ENCODE data around the gene UBE2O.

UBE2O gene

DNA sequence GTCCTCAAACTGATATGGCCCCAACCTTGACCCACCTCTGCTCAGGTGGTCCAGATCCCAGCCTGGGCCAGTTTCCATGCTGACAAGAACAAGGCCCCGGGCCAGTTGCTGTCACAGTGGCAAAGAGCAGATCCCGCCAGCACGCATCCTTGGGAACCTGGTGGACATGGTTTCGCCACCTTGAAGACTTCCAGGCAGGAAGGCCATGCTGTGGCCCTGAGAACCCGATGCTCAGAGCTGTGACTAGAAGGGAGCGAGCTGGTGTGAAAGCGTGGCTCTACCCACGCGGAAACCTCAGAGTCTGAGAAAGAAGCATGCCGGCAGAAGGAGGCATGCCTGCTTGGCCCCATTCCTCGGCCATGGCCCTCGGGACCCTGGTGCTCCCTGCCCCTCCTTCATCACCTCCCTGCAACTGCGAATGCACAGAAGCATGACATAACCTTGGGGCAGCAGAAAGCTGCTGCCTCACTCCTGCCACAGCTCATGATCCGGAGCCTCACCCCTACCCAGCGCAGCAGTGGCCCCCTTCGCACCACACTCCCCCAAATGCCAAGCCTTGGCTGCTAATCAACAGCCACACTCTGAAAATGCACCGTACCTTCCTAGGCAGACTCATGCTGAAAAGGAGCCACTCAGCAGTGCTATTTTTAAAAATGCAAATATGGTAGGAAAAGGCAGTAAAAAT lies 33.2 kb downstream of the UBE2O start:
- no peak for DNase-seq (ENCODE audit: extremely low read depth in 1 of 2, low read depth in 1 of 2)

- DNase-seq (ENCODE audit: extremely low read depth in 1 of 2, low read depth in 1 of 2) = no peak
These were observed 35.3 kb downstream of the UBE2O start for GRCh38 chr17:76417499-76418143.

DNA sequence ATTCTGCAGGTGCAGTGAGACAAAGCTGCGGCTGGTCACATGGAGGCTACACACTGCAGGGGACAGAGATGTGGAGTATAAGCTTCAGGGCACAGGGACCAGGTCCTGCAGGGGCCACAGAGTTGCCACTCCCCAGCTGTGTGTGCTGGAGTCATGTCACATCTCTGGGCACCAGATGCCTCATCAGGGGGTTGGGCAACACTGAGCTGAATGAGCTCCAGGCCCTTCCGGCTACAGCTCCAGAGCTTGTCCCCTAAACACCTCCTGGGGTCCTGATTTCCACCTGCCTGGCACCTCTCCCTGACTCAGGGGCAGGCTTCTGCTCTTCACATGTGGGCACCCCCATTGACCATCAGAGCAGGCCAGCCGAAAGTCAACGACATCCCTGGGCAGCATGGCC lies 36.1 kb downstream of the UBE2O start:
- DNase-seq (ENCODE audit: extremely low read depth in 1 of 2, low read depth in 1 of 2) = no peak

- no peak for DNase-seq (ENCODE audit: extremely low read depth in 1 of 2, low read depth in 1 of 2)
These were observed 36.5 kb downstream of the UBE2O start for GRCh38 chr17:76416457-76416856.

GRCh38 chr17:76415786-76416185 lies 37.2 kb downstream of the UBE2O start:
- DNase-seq (ENCODE audit: extremely low read depth in 1 of 2, low read depth in 1 of 2) = no peak

DNA sequence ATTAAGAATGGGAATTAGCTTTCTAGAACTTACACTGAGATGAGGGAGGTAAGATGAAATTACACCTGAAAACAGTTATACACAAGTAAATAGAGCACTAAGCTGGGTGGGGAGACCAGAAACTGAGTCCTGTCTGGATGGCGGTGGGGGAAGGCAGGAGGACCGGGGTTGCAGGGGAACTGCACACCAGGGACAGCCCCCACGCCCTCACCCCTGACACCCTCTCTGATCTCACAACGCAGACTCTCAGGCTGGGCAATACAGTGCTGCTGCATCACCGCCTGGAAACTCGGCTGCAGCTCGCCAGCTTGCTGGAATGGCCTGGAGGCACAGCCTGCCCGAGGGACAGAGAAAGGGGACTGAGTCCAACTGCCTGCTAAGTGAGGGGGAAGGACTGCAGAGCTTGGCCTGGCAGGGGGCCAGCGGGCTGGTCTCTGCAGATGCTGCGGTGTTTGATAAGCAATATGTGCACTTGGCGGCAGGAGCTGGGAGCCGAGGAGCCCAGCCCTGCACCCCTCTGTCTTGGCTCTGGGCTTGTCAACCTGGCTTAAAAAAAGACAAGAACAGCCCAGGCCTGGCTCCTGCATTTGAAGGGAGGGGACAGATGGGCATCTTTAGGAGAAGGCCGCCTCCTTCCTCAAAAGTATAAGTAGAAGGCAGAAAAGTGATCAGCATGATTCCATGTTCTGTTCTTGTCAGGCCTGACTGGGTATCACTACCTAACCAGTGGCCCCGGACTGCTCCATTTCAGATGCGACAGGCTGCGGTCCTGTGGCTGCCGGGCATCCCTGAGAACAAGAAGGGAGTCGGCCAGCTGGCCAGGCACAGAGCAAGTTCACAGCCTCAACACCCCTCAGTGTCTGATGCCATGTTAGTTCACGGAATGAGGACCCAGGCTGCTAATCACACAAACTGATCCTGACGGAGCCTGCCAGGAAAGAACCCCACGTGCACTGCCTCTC lies 38.3 kb downstream of the UBE2O start:
- DNase-seq (ENCODE audit: extremely low read depth in 1 of 2, low read depth in 1 of 2) = no peak

DNA sequence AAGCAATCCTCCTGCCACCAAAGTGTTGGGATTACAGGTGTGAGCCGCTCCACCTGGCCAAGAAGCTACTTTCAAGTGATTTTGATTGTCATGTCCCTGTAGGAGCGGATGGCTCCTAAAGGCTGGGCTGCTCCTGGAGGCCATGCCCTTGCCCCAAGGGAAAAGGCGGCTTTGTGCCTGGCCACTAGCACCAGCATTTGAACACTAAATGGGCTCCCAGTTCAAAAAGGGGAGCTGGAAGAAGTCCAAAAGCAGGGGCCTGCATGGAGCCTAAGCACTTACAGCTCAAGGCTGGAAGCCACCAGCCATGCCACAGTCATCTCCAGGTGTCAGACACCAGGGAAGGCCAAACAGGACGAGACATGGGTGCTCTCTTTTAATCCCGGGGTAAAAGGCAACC lies 41.7 kb downstream of the UBE2O start:
- DNase-seq (ENCODE audit: extremely low read depth in 1 of 2, low read depth in 1 of 2) = no peak

GRCh38 chr17:76410328-76410965 lies 42.5 kb downstream of the UBE2O start:
- no peak for DNase-seq (ENCODE audit: extremely low read depth in 1 of 2, low read depth in 1 of 2)

DNA sequence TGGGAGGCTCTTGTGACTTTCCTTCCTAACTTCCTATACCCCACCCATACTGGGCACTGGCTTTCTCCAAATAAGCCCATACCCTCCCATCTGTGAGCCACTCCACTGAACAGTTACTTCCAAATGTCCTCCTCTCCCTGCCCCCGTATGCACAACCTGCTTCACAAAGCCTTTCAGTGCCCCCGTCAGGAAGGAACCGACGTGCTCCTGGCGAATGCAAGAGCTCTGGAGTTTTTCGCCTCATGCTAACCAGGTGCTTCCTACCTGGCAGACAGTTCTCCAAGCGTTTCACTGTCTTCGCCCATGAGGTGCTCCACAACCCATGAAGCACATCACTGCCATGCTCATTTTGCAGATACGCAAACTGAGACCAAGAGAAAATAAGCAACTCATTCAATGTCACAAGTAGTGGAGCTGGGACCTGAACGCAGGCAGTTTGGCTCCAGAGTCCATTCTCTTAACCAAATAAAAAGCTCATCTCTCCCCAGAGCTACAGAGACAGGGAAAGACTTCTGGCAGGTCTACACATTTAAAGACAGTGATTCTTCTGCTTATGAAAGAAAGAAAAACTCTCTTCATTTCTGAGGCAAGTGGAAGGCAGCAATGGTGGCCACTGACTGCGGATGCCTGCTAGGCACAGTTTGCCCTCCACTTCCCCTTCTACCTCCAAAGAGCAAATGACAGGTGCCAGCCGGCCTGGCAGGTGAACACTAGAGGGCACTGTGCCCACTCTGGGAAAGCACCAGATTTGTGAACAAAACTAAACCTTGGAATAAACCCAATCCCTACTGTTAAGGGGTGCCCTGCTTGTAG lies 44.7 kb downstream of the UBE2O start:
- DNase-seq (ENCODE audit: extremely low read depth in 1 of 2, low read depth in 1 of 2) = peak in 1 of 2 donors; percentile 27

GRCh38 chr17:76407509-76407908 lies 45.4 kb downstream of the UBE2O start:
- DNase-seq (ENCODE audit: extremely low read depth in 1 of 2, low read depth in 1 of 2) = no peak

DNA sequence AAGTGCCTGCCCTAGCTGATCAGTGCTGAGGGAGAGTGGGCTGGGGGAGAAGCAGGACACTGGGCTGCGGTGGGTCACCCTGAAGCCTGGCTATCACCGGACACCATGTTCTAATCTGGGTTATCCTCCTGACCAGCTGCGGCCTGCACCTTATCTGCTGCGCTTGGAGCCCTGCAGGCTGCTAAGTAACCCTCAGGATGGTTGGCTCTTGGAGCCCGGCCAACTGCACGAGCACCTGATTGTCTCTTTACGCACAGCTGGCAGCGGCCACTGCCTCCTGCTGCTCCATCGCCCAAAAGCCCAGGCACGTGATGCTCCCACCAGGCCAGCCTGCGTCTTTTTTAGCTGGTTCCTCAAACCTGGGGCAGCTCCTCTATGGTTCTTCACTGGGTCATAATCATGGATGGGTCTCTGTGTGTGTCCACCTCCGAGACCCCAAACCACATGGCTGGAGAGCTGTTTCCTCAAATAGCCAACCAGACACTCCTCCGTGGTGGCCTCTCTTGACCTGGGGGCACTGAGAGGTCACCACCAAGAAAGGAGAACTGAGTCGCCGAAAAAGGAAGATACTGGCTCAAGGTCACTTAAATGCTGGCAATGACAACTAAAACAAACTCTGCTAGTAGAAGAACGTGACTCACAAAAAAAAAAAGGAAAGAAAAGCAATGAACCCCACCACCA lies 46.8 kb downstream of the UBE2O start:
- no peak for DNase-seq (ENCODE audit: extremely low read depth in 1 of 2, low read depth in 1 of 2)

DNA sequence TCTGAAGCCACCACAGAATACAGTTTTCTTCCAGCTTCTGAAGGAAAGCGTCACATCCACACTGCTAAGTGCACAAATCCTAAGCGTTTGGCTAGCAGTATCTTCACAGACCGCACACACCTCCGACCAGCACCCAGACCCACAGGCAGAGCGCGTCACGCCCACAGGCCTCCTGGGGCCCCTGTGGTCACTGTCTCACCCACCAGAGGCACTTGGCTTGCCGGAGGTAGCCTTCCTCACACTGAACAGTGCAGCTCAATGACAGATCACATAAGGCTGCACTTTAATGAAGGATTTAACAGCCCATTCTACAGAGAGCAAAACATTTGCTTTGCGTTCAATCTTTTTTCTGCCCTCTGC lies 47.4 kb downstream of the UBE2O start:
- DNase-seq (ENCODE audit: extremely low read depth in 1 of 2, low read depth in 1 of 2) = no peak

- DNase-seq (ENCODE audit: extremely low read depth in 1 of 2, low read depth in 1 of 2) = no peak
These were observed 47.9 kb downstream of the UBE2O start for GRCh38 chr17:76404976-76405563.

GRCh38 chr17:76404256-76404655 lies 48.7 kb downstream of the UBE2O start:
- no peak for DNase-seq (ENCODE audit: extremely low read depth in 1 of 2, low read depth in 1 of 2)

DNA sequence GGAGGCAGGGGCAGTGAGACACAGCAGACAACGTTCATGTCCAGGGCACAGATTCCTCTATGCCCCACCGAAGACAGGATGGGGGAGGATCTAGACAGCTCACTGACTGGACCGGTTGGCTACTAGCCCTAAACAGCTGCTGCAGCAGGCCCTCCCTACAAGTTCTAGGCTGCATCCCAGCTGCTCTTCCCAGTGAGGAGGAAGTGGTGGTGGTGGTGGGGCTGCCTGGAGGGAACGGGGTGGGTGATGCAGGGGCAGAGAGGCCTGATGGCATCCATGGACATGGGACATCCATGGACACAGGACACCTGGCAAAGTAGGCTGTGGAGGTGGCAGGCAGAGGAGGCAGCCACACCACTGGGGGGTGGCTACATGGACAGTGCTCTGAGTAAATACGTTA lies 50.2 kb downstream of the UBE2O start:
- no peak for DNase-seq (ENCODE audit: extremely low read depth in 1 of 2, low read depth in 1 of 2)

GRCh38 chr17:76399175-76400172 lies 53.5 kb downstream of the UBE2O start:
- DNase-seq (ENCODE audit: extremely low read depth in 1 of 2, low read depth in 1 of 2) = no peak

- DNase-seq (ENCODE audit: extremely low read depth in 1 of 2, low read depth in 1 of 2) = no peak
These were observed 54.3 kb downstream of the UBE2O start for GRCh38 chr17:76398523-76399174.
